Gastrocnemius medialis (tissue), 4 donors: ENCODE measurements around the gene DHX40.

Source experiments
- CTCF ChIP-seq, 5 experiments: fragments of 450-650 bp in 3 of 5; fragments of 200-600 bp in 2 of 5; sonication (generic) in 2 of 5; IDR thresholded peaks in 4 of 5; conservative IDR thresholded peaks in 1 of 5; 1 replicate in 4 of 5; 2 replicates in 1 of 5; pipeline ENCODE4 v1.5.1; 2016 to 2019; ENCODE audit warnings: antibody characterized with exemption in 5 of 5, mild to moderate bottlenecking in 3 of 5, moderate library complexity in 3 of 5
- POLR2A ChIP-seq, 2 donors: fragments of 450-650 bp; IDR thresholded peaks; one replicate each; pipeline ENCODE4 v1.6.1; 2017; ENCODE audit warnings: antibody characterized with exemption in 2 of 2, mild to moderate bottlenecking in 2 of 2, moderate library complexity in 2 of 2

- TF ChIP-seq CTCF (IDR thresholded peaks at IDR 0.05 in 4 of 5, conservative IDR thresholded peaks at IDR 0.05 in 1 of 5) (no peak), POLR2A (IDR thresholded peaks at IDR 0.05) (no peak)
Measured at GRCh38 chr17:59652119-59652518, 86.7 kb downstream of the DHX40 start.
